ENCODE results near the gene ABCB10.

The ABCB10 gene

DNA sequence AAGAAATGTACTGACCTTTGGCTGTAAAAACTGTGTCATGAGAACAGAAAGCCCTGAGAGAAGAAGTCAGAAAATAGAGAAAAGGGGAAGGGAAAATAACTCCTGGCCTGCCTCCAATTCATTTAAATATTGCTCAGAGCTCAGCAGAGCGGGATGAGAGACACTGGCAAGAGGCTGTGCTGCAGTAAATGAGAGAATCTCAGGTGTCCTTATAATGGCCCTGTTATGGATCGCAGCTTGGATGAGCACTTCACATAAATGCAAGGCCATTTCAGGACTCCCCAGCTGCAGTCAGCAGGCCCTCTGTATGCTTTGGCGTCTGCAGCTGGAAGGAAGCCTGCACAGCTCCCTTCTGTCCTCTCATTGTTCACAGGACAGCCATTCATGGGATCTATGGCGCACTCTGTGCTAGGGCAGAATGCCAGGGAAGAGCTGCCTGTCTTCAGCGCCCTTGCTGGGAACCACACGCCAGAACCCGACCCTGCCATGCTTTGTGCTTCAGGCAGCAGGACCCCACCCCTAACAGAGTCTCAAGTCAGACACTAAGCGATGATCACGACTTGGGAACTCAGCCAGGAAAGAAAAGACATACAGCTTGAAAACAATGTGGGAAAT, 20.7 kb upstream of the ABCB10 start:
- CTCF ChIA-PET: no interaction called here
- POLR2A ChIA-PET: interaction anchor here (1.3 to 1.5 kb wide), 3 partner anchors 20 to 71 kb away, joined by 3 to 4 read pairs (median 4); partner anchors contain the start of genes ABCB10 and NUP133
- TF ChIP-seq HDGF (IDR thresholded peaks at IDR 0.05; ENCODE audit: borderline replicate concordance) (peak; percentile 84; the same call in 1 of the 2 replicates), CTBP1 (IDR thresholded peaks at IDR 0.05; ENCODE audit: borderline replicate concordance) (no peak), SP1 (IDR thresholded peaks at IDR 0.05) (no peak), LEF1 (IDR thresholded peaks at IDR 0.05; ENCODE audit: borderline replicate concordance) (no peak), NFRKB (IDR thresholded peaks at IDR 0.05) (no peak)
- DNase-seq (ENCODE audit: extremely low spot score): no peak

DNA sequence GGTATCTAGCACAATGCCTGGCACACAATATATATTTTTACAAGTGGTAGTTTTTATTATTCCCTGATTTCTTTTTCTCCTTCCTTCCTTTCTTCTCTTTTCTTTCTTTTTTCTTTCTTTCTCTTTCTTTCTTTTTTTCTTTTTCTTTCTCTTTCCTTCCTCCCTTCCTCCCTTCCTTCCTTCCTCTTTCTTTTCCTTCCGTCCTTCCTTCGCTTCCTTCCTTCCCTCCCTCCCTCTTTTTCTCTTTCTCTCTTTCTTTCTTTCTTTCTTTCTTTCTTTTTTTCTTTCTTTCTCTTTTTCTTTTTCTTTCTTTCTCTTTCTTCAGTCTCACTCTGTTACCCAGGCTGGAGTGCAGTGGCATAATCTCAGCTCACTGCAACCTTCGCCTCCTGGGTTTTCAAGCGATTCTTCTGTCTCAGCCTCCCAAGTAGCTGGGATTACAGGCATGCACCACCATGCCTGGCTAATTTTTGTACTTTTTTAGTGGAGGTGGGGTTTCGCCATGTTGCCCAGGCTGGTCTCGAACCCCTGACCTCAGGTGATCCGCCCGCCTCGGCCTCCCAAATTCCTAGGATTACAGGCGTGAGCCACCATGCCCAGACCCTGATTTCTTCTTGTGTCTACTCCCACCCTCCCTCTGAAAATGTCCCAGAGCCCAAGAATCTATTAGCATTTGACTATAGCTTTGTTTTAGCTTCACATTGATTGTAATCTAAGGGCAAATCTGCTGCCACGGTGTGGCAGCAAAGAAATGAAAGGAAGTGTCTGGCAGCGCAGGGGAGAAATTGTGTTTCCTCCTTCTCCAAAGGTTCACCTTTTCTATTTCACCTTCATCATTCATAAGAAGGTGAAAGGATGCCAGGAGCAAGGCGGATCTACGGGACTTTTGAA, 19.9 kb upstream of the ABCB10 start:
- no peak for DNase-seq (ENCODE audit: extremely low spot score)
- ChIA-PET CTCF (no interaction called here), POLR2A (interaction anchor here (1.3 to 1.5 kb wide), 2 partner anchors 21 to 70 kb away, joined by 3 to 4 read pairs; partner anchors contain the start of gene NUP133)
- TF ChIP-seq L3MBTL2 (conservative IDR thresholded peaks at IDR 0.05): no peak
- no peak for TF ChIP-seq ELF4 (IDR thresholded peaks at IDR 0.05)
- no peak for TF ChIP-seq ZNF384 (IDR thresholded peaks at IDR 0.05)
- TF ChIP-seq, protein P1, sequence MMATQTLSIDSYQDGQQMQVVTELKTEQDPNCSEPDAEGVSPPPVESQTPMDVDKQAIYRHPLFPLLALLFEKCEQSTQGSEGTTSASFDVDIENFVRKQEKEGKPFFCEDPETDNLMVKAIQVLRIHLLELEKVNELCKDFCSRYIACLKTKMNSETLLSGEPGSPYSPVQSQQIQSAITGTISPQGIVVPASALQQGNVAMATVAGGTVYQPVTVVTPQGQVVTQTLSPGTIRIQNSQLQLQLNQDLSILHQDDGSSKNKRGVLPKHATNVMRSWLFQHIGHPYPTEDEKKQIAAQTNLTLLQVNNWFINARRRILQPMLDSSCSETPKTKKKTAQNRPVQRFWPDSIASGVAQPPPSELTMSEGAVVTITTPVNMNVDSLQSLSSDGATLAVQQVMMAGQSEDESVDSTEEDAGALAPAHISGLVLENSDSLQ (IDR thresholded peaks at IDR 0.05): no peak
- TF ChIP-seq LEF1 (IDR thresholded peaks at IDR 0.05; ENCODE audit: borderline replicate concordance): no peak
- TF ChIP-seq FOXK2 (IDR thresholded peaks at IDR 0.05): no peak
- no peak for TF ChIP-seq NFRKB (IDR thresholded peaks at IDR 0.05)
- TF ChIP-seq SP1 (IDR thresholded peaks at IDR 0.05): no peak
- TF ChIP-seq FOXA1 (IDR thresholded peaks at IDR 0.05): no peak
- TF ChIP-seq HDGF (IDR thresholded peaks at IDR 0.05; ENCODE audit: borderline replicate concordance): no peak

DNA sequence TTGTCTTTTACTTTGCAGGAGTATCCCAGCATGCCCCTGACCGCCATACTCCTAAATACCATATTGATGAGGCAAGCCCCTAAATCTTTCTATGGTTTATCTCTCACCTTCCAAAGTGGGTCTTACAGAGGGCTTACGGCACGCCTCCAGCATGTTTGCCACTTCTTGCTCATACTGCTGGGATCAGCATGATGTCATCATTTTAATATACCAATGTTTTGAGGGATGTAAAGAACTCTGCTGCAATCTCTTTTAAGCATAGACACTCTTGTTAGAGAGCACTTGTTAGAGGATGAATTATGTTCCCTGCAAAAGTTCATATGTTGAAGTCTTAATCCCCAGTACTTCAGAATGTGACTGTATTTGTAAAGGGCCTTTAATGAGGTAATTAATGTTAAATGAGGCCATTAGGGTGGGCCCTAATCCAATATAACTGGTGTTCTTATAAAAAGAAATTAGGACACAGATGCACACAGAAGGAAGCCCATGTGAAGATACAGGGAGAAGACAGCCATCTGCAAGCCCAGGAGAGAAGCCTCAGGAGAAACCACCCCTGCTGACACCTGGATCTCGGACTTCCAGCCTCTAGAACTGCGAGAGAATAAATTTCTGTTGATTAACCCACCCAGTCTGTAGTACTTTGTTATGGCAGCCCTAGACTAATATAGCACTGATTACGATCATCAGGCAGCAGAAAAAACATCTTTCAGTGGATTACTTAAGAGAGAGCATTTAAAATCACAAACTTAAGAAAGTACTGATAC, 16.4 kb upstream of the ABCB10 start:
- TF ChIP-seq SUZ12 (IDR thresholded peaks at IDR 0.05) (no peak), LEF1 (IDR thresholded peaks at IDR 0.05; ENCODE audit: borderline replicate concordance) (no peak), L3MBTL2 (conservative IDR thresholded peaks at IDR 0.05) (no peak), FOXM1 (IDR thresholded peaks at IDR 0.05; ENCODE audit: borderline replicate concordance) (no peak), NFRKB (IDR thresholded peaks at IDR 0.05) (no peak), CTBP1 (IDR thresholded peaks at IDR 0.05; ENCODE audit: borderline replicate concordance) (no peak)
- ChIA-PET CTCF (no interaction called here), POLR2A (no interaction called here)
- DNase-seq (ENCODE audit: extremely low spot score): no peak

DNA sequence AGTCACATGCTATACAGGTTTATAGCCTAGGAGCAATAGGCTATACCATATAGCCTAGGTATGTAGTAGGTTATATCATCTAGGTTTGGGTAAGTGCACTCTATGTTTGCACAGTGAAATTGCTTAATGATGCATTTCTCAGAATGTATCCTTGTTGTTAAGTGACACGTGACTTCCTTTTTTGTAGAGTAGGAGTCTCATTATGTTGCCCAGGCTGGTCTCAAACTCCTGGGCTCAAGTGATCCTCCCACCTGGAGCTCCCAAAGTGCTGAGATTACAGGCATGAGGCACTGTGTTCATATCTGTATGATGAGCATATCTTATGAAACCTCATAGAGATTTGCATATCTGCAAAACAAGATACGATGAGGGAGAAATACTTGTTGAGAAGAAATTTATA, 13.8 kb upstream of the ABCB10 start:
- ChIA-PET CTCF (no interaction called here), POLR2A (no interaction called here)

DNA sequence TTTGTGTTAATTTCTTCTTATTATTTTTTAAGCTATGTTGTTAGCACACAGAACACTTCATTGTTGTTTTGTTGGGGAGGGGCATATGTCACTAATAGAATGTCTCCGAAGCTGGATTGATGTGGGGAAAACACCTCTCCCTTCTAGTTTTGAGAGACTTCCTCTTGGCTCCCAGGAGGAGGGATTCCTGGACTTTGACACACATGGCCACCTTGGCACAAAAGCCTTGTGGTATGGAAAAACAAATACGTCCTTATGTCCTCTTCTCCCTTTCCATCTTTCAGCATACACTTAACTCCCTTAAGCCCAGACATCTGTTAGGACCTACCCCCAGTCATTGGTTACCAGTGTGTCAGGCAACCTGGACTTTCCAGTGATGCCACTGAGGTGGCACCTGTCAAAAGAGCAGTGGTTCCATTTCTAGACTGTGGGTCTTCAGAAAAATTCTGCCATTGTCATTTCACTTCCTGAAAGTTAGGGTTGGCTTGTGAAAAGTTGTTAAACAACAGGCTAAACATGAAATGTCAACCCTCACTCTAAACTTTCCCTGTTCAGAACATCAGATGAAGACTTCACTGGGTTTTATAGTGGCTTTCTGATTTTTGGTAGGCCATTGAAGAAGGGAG, 12.5 kb upstream of the ABCB10 start:
- POLR2A ChIA-PET: no interaction called here
- no peak for DNase-seq (ENCODE audit: extremely low spot score)
- CTCF ChIA-PET: no interaction called here
- TF ChIP-seq BHLHE40 (IDR thresholded peaks at IDR 0.05; ENCODE audit: borderline replicate concordance) (no peak), HDGF (IDR thresholded peaks at IDR 0.05; ENCODE audit: borderline replicate concordance) (no peak), LEF1 (IDR thresholded peaks at IDR 0.05; ENCODE audit: borderline replicate concordance) (no peak), CTBP1 (IDR thresholded peaks at IDR 0.05; ENCODE audit: borderline replicate concordance) (no peak), ZNF384 (IDR thresholded peaks at IDR 0.05) (no peak), SP1 (IDR thresholded peaks at IDR 0.05) (no peak), L3MBTL2 (conservative IDR thresholded peaks at IDR 0.05) (no peak), NFRKB (IDR thresholded peaks at IDR 0.05) (no peak), ARNT (IDR thresholded peaks at IDR 0.05) (no peak), TARDBP (IDR thresholded peaks at IDR 0.05) (no peak), ELF4 (IDR thresholded peaks at IDR 0.05) (no peak), SUZ12 (IDR thresholded peaks at IDR 0.05) (no peak)
- TF ChIP-seq, protein P1 (IDR thresholded peaks at IDR 0.05): no peak

More for the DNA sequence above, 13.8 kb upstream of the ABCB10 start:
- no peak for DNase-seq (ENCODE audit: extremely low spot score)
- no peak for TF ChIP-seq ELF4 (IDR thresholded peaks at IDR 0.05)
- TF ChIP-seq FOXA1 (IDR thresholded peaks at IDR 0.05): peak; percentile 93
- no peak for TF ChIP-seq L3MBTL2 (conservative IDR thresholded peaks at IDR 0.05)
- no peak for TF ChIP-seq SP1 (IDR thresholded peaks at IDR 0.05)
- no peak for TF ChIP-seq SUZ12 (IDR thresholded peaks at IDR 0.05)
- no peak for TF ChIP-seq CTBP1 (IDR thresholded peaks at IDR 0.05; ENCODE audit: borderline replicate concordance)
- no peak for TF ChIP-seq ZNF384 (IDR thresholded peaks at IDR 0.05)

DNA sequence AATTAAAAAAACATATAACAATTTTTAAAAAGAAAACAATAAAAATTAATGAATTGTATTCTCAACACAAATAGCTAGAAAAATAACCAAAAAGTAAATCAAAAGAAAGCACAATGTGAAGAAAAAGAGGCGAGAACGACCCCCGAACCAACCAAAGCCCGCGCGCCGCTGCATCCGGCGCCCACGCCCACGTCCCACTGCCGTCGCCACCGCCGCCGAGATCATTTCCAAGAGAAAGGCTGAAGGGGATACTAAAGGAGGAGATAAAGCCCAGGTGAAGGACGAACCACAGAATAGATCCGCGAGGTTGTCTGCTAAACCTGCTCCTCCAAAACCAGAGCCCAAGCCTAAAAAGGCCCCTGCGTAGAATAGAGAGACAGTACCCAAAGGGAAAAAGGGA, 11.8 kb upstream of the ABCB10 start:
- CTCF ChIA-PET: no interaction called here
- POLR2A ChIA-PET: interaction anchor here (0.6 kb wide), 1 partner anchor 12 kb away, joined by 3 read pairs; the partner anchor contains the start of gene ABCB10
- DNase-seq (ENCODE audit: extremely low spot score): no peak
- TF ChIP-seq ARNT (IDR thresholded peaks at IDR 0.05) (no peak), FOXA1 (IDR thresholded peaks at IDR 0.05) (no peak), FOXK2 (IDR thresholded peaks at IDR 0.05) (no peak), CTBP1 (IDR thresholded peaks at IDR 0.05; ENCODE audit: borderline replicate concordance) (no peak), HDGF (IDR thresholded peaks at IDR 0.05; ENCODE audit: borderline replicate concordance) (no peak), SUZ12 (IDR thresholded peaks at IDR 0.05) (no peak), ELF4 (IDR thresholded peaks at IDR 0.05) (no peak), SP1 (IDR thresholded peaks at IDR 0.05) (no peak), TARDBP (IDR thresholded peaks at IDR 0.05) (no peak), L3MBTL2 (conservative IDR thresholded peaks at IDR 0.05) (no peak), NFRKB (IDR thresholded peaks at IDR 0.05) (no peak), LEF1 (IDR thresholded peaks at IDR 0.05; ENCODE audit: borderline replicate concordance) (no peak), ZNF384 (IDR thresholded peaks at IDR 0.05) (no peak), FOXM1 (IDR thresholded peaks at IDR 0.05; ENCODE audit: borderline replicate concordance) (no peak), BHLHE40 (IDR thresholded peaks at IDR 0.05; ENCODE audit: borderline replicate concordance) (no peak)
- TF ChIP-seq, protein P1 (IDR thresholded peaks at IDR 0.05): no peak
